Neuron (in vitro differentiated cells): ENCODE data around the gene WFS1.

ENCODE experiments used
- H2AFZ ChIP-seq: one replicate; pipeline ENCODE4 v1.6.1; 2013; ENCODE audit warnings: low read depth, mild to moderate bottlenecking, inconsistent platforms, low read length, moderate library complexity
- H3K27me3 ChIP-seq: one replicate; pipeline ENCODE4 v1.6.1; 2013; ENCODE audit warnings: low read length; ENCODE audit not compliant: insufficient read depth
- H3K36me3 ChIP-seq: one replicate; pipeline ENCODE4 v1.6.1; 2013; ENCODE audit warnings: low read length; ENCODE audit not compliant: insufficient read depth
- H3K4me1 ChIP-seq: one replicate; pipeline ENCODE4 v1.6.1; 2013; ENCODE audit warnings: low read length; ENCODE audit not compliant: insufficient read depth
- H3K4me3 ChIP-seq: 2 replicates; pipeline ENCODE4 v1.5.1; 2013; ENCODE audit warnings: mild to moderate bottlenecking, low read length, moderate library complexity
- H3K9me3 ChIP-seq: one replicate; pipeline ENCODE4 v1.6.1; 2013; ENCODE audit warnings: low read length

Gene WFS1

DNA sequence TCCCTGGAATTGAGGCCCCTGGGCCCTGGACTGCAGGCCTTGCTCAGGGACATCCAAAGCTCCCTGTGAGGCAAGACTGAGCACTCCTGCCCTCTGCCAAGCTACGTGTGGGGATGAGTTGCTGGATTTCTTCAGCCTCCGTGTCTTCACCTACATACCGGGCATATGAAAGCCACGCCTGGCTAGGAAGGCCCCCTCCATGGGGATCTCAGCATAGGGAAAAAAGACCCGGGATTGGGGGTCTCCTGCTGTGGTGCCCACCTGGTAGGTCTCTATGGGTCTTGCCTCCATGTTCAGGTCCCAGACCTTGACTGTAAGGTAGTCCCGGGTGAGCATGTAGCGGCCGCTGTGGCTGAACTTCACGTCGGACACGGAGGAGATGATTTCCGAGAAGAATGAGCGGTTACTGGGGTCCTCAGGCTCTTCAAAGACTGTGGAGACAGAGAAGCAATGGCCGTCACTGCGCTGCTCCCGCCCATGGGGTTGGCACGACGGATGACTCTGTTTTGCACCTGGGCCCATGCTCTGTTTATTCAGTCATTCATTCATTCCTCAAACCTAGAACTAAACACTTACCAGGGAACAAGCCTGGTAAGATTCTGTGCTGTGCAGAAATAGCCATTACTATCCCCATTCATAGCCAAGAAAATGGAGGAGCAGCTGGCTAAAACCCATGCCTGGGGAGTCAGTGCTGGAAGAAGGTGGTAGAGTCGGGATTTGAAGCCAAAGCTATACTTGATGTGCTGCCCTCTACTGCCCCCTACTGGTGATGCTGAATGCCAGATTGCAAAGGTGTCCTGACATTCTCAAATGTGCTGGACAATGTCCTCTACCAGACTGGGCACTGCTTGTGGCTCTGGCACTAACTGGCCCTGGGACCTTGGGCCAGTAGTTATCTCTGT, 63.9 kb downstream of the WFS1 start:
- H3K9me3 ChIP-seq = no peaks in the 10 kb centered on the region
- H3K4me1 ChIP-seq = no peaks in the 10 kb centered on the region
- no peak overlapping the region for H3K4me3 ChIP-seq
- H3K36me3 ChIP-seq = no peaks in the 10 kb centered on the region
- H2AFZ ChIP-seq = no peak overlapping the region
- H3K27me3 ChIP-seq = peaks cover 29% of the 10 kb centered on the region

DNA sequence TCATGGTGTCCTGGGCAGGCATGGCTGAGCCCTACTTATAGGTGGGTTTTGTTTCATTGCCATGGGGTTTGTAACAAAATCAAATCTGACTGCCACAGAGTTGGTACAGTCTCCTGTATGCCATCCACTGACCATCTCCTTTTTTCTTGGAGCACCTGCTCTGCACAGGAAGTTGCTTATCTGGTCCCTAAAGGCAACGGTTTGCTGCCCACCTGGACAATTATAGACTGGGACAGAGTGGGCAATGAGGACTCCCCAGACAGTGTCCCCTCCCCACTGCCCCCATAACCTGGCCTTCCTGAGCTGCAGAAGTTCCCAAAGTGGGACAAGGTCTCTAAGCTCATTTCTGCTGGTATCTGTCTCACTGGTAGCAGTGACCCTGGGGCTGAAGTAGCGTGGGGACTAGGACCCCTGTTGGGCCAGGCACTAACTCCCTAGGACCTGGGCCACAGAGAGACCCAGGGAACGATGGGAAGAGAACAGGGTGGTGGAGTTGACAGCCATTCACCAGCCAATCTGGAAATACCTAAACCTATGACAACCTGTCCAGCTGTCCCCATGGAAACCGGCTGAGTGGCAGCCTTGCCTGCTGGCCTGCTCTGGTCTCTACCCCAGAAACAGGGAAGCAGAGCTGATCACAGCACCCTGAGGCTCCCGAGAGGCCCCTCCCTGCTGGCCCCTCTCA, 64.7 kb downstream of the WFS1 start:
- peaks cover 28% of the 10 kb centered on the region for H3K27me3 ChIP-seq
- no peak overlapping the region for H3K4me3 ChIP-seq
- no peaks in the 10 kb centered on the region for H3K36me3 ChIP-seq
- no peaks in the 10 kb centered on the region for H3K9me3 ChIP-seq
- no peaks in the 10 kb centered on the region for H3K4me1 ChIP-seq
- no peak overlapping the region for H2AFZ ChIP-seq

DNA sequence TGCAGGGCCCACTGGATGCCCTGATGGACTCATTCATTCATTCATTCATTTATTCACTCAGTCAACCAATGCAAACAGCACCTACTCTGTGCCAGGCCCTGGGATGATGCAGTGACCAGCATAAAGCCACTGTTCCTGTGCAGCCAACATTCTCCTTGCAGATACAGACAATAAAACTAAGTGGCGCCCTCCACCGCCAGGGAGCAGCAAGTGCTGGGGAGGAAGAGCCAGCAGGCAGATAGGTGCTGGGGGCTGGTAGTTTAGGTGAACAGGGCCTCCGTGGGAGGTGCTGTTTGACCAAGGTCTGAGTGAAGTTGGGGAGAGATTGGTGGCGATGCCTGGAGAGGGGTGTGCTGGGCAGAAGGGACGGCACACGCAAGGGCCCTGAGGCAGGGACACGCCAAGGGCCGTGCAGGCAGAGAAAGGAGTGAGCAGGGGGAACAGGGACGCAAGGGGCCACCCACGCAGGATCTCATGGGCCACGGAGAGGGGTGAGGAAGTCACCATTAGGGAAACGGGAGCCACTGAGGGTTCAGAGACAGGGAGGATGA, 65.5 kb downstream of the WFS1 start:
- H2AFZ ChIP-seq = no peak overlapping the region

DNA sequence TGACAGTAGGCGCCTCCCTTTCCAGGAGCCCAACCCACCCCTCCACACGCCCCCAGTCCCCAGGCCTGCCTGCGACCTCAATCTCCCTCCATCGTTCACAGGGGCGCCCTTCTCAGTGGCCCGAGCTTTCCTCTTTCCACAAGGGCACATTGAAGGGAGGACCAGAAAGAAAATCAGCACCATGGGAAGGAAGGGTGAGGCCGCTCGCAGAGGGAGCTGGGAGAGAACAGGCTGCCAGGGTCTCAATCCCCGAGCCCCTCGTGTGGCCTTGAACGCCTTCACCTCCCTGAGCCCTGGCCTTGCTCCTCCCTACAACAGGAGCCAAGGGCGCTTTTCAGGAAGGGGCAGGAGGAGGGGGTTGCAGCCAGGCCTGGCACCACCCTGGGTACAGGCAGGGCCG, 66.5 kb downstream of the WFS1 start:
- no peaks in the 10 kb centered on the region for H3K9me3 ChIP-seq

More for the DNA sequence above, 65.5 kb downstream of the WFS1 start:
- peaks cover 23% of the 10 kb centered on the region for H3K27me3 ChIP-seq
- H3K4me3 ChIP-seq = no peak overlapping the region
- no peaks in the 10 kb centered on the region for H3K4me1 ChIP-seq
- H3K36me3 ChIP-seq = no peaks in the 10 kb centered on the region
- no peaks in the 10 kb centered on the region for H3K9me3 ChIP-seq

DNA sequence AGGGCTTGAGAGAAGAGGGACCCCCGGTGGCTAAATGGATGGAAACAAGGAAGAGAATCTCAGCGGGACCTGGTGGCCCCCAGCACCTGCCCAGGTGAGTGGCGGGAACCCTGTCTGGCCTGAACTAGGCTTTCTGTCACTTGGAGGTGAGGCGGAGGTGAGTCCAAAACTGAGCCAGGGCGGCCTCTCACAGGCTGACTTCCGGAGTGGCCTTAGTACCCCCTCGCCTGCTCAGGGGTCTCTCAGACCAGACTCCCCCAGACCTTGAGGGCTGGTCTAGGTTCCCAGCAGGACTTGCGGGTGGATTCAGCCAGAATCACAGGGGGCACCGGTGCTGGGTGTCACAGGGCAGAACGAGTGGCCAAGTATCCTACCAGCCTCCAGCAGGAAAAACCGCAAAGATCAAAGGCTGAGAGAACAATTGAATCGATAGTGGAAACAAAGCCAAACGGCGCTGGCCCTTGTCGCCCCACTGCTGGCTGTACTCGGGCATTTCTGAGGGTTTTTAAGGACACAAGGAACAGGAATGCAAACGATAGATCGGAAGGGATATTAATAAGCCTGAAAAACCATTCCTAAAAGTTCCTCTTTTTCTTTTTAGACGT, 67.8 kb downstream of the WFS1 start:
- Histone ChIP-seq H2AFZ (no peak overlapping the region), H3K4me1 (no peaks in the 10 kb centered on the region), H3K9me3 (no peaks in the 10 kb centered on the region), H3K4me3 (no peak overlapping the region), H3K27me3 (peaks cover 27% of the 10 kb centered on the region), H3K36me3 (no peaks in the 10 kb centered on the region)

More for the DNA sequence above, 66.5 kb downstream of the WFS1 start:
- H2AFZ ChIP-seq = no peak overlapping the region
- no peaks in the 10 kb centered on the region for H3K36me3 ChIP-seq
- no peak overlapping the region for H3K4me3 ChIP-seq
- peaks cover 23% of the 10 kb centered on the region for H3K27me3 ChIP-seq
- no peaks in the 10 kb centered on the region for H3K4me1 ChIP-seq

DNA sequence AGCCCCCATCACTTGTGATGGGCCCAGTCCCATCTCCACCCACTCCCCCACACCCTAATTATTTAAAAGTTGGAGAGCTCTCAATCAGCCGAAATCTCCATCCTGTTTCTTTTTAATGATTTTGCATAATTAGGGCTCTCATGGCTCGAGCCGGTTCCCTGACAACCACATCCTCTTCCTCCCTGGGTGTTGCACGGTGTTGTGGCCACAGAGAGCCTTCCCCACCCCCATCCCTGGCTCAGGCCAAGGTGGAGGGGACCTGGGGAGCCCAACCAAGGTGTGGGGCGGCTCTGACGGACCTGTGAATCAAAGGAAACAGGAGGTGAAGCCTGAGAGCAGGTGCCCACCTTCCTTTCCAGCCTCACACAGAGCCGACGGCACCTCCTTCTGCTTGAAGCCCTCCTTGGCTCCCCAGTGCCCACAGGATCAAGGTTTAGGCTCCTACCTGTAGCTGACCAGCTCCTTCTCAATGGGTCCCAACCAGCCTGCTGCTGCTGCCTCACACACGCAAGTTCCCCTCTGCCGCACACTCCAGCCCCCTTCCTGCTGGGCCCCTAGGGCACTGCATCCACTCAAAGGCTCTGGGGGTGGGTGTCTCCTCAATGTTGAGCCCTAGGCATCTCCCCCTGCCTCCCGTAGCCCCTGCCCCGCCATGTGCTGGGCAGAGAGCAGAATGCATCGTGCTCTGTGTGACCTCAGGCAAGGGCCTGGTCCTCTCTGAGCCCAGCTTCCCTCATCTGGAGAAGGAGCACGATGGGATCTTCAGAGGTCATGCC, 68.7 kb downstream of the WFS1 start:
- H3K9me3 ChIP-seq = no peaks in the 10 kb centered on the region
- H3K4me3 ChIP-seq = no peak overlapping the region
- H3K27me3 ChIP-seq = peaks cover 27% of the 10 kb centered on the region
- H3K4me1 ChIP-seq = no peaks in the 10 kb centered on the region
- no peaks in the 10 kb centered on the region for H3K36me3 ChIP-seq
- H2AFZ ChIP-seq = no peak overlapping the region

DNA sequence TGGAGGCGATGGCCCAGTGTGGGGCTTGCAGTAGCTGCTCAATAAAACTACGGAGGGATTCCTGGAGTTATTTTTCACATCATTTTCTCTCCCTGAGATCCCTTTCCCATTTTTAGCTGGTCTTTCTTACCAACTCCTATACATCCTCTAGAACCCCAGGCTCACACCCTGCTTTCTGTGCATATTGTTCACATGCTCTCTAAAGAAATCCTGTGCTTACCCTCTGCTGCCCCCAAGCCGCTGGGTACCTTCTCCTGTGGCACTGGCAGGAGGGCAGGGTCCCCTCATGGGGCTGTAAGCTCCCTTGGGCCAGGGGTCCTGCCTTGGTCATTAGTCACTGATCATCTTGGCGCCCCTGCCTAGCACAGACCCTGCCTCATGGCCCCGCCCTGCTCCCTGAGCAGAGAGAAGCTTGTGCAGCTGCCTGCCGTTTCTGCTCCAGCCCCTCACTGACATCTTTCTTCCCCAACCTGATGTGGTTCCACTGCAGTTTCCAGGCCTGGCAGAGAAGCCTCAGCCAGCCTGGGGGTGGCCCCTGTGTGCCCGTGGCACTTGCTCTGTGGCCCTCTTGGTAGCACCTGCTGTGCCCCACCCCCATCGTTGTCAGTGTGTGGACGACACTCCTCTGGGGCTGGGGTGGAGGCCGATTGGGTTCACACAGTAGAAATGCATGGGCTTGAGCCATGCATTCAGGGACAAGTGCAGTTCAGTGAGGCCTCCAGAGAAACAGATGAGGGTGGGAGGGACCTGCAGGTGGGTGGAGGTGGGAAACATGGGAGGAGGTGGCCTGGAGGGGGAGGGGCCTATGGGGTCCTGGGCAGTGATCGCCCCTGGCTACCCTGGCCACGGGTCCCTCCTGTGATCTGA, 69.5 kb downstream of the WFS1 start:
- no peaks in the 10 kb centered on the region for H3K9me3 ChIP-seq
- H3K4me1 ChIP-seq = no peaks in the 10 kb centered on the region
- H3K27me3 ChIP-seq = peaks cover 27% of the 10 kb centered on the region
- no peak overlapping the region for H2AFZ ChIP-seq
- no peak overlapping the region for H3K4me3 ChIP-seq
- no peaks in the 10 kb centered on the region for H3K36me3 ChIP-seq

DNA sequence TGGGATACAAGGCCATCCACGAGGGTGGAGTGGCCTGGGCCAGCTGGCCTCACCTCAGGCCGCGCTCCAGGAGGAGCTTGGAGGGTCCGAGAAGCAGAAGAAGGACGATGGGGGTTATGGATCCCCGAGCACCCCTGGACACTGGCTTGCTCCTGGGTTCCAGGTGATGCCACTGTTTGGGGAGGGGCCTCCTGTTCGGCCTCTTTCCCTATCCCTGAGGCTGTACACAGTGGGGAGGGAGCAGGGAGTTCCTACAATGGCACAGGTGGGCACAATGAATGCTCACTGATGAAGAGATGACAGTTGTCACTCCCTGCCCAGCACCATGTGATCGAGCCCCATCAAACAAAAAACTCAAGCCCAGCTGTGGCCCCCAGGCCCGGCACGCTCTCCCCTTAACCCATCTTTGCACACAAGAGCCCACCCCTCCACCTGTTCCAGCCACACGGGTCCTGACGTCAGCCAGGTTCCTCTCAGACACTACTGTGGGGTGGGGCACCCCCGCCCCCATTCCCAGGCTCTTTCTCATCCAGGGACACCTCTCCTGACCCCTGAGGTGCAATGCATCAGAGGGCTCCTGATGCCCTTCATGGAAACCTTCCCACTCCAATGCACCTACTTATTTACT, 70.3 kb downstream of the WFS1 start:
- no peak overlapping the region for H2AFZ ChIP-seq
- H3K4me1 ChIP-seq = no peaks in the 10 kb centered on the region
- H3K27me3 ChIP-seq = peaks cover 28% of the 10 kb centered on the region
- no peak overlapping the region for H3K4me3 ChIP-seq
- no peaks in the 10 kb centered on the region for H3K36me3 ChIP-seq
- H3K9me3 ChIP-seq = no peaks in the 10 kb centered on the region

DNA sequence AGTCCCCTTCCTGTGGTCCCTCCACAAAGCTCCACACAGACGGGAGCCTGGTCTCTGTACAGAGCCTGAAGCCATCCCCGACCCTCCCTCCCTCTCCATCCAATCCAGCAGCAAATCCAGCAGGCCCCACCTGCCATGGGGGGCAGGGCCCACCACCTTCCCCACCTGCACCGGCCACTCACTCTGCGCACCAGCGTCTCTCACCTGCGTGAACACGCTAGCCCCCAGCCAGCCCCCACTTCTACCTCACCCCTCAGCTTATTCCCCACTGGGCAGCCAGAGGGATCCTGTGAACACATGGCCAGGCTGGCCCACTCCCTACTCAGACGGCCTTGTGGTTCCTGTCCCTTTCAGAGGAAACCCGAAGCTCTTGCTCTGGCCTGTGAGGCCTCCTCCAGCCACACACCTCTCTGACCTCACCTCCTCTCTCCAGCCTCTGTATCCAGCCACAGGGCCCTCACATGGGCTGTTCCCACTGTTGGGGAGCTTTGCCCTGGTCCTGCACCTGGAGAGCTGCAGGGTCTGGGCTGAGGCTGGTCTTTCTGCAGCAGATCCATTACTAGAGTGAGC, 70.9 kb downstream of the WFS1 start:
- Histone ChIP-seq H3K36me3 (no peaks in the 10 kb centered on the region), H2AFZ (no peak overlapping the region), H3K9me3 (no peaks in the 10 kb centered on the region), H3K4me3 (no peak overlapping the region), H3K27me3 (peaks cover 31% of the 10 kb centered on the region), H3K4me1 (no peaks in the 10 kb centered on the region)

DNA sequence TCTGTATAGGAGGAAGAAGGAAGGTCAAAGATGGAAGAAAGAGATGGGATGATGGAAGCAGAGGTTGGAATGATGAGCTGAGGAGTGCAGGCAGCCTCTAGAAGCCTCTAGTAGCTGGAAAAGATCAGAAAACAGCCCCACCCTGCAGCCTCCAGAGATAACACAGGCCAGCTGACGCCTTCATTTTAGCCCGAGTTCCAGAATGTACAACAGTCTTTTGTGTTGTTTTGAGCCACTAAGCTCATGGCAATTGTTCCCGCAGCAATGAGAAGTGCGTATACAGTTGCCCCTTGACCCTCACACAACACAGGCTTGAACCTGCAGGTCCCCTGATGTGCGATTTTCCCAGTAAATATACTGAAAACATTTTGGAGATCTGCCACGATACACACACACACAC, 72.0 kb downstream of the WFS1 start:
- Histone ChIP-seq H3K36me3 (no peaks in the 10 kb centered on the region), H3K27me3 (peaks cover 36% of the 10 kb centered on the region), H3K9me3 (no peaks in the 10 kb centered on the region), H3K4me1 (no peaks in the 10 kb centered on the region), H2AFZ (no peak overlapping the region), H3K4me3 (no peak overlapping the region)

DNA sequence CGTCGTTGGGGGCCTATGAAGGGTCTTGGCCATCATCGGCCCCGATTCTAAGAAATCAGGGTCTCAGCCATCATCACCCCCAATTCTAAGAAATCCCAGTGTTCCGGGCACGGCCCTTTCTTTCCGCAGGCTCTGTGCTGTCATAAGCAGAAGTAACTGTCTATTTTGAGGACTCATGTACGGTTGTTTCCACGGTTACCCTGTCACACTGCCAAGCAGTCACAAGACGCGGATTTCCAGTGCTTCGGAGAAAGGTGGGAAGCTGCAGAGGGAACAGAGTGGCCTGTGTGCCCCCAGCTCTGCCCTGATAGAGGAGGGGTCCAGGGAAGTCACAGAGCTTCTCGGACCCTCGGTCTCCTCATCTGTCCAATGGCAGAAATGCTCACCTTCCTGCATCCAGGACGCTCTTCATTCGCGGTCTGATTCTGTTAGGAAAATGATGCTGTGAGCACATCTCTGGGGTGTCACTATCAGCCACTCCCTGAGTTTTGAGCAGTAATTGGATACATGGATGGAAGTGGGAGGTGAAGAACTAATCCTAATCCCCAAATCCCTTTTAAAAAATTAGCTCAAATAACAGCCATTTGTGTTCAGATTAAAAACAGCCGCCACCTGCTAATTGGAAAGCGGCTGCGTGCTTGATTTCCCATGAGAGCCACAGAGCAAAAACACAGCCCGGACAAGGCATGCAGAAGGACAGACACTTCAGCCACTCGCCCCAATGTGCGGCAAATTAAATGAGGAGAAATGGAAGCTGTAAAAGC, 73.1 kb downstream of the WFS1 start:
- H3K36me3 ChIP-seq = no peaks in the 10 kb centered on the region
- H3K9me3 ChIP-seq = no peaks in the 10 kb centered on the region
- no peak overlapping the region for H3K4me3 ChIP-seq
- peaks cover 34% of the 10 kb centered on the region for H3K27me3 ChIP-seq
- no peak overlapping the region for H2AFZ ChIP-seq
- H3K4me1 ChIP-seq = no peaks in the 10 kb centered on the region
